Activated effector memory CD4-positive, alpha-beta T cell treated with anti-CD3 and anti-CD28 coated beads, Interleukin-2, amount 50 U/mL, for 16 hours (primary cell): Measurements from ENCODE around the gene ADAM11.

ENCODE experiments used
- DNase-seq: peaks from one replicate; pipeline ENCODE4 v3.0.0-alpha.2; 2020

Gene ADAM11

DNA sequence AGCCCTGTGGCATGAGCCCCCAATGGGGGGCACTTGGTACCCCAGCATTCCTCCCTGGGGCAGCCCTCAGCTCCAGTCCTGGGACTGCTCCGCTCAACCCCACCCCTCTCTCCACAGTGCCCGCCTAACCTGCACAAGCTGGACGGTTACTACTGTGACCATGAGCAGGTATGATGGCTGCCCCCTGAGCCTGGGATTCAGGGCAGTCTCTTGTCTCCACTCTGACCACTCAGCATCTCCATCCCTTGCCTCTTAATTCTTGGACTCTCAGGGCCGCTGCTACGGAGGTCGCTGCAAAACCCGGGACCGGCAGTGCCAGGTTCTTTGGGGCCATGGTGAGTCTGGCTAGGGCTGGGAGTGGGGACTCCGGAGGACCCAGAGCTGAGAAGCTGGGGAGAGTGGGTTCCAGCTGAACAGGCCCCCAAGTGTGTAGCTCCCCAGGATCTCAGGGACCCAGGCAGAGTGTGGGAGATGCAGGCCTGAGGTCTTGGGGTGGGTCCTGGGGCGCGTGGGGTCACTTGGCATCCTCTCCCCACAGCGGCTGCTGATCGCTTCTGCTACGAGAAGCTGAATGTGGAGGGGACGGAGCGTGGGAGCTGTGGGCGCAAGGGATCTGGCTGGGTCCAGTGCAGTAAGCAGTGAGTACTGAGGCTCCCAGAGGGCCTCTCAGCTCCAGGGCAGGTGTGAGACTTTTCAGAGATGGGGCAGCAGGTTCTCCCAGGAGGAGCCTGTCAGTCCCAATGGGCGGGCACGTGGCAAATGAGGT, 18.0 kb downstream of the ADAM11 start:
- DNase-seq, result no peak

DNA sequence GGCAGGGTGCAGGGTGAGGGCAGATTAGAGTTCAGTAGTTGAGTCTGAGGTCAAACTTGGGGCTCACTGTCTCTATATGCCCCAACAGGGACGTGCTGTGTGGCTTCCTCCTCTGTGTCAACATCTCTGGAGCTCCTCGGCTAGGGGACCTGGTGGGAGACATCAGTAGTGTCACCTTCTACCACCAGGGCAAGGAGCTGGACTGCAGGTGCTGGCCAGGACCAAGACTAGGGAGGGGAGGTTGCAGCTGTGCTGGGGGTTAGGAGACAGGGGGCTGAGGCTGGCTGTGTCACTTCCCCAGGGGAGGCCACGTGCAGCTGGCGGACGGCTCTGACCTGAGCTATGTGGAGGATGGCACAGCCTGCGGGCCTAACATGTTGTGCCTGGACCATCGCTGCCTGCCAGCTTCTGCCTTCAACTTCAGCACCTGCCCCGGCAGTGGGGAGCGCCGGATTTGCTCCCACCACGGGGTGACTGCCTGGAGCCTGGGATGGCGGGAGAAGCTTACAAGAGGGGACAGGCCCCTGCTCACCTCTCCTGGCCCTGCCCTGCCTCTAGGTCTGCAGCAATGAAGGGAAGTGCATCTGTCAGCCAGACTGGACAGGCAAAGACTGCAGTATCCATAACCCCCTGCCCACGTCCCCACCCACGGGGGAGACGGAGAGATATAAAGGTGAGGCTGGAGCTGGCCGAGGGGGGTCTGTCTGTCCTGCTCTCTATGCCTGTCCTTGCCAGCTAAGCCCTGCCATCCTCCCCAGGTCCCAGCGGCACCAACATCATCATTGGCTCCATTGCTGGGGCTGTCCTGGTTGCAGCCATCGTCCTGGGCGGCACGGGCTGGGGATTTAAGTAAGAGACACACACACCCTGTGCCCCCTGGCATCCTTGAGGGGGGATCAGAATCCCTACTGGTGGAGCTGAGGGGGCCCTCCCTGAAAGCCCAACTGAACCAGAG, 18.9 kb downstream of the ADAM11 start:
- DNase-seq, result no peak

DNA sequence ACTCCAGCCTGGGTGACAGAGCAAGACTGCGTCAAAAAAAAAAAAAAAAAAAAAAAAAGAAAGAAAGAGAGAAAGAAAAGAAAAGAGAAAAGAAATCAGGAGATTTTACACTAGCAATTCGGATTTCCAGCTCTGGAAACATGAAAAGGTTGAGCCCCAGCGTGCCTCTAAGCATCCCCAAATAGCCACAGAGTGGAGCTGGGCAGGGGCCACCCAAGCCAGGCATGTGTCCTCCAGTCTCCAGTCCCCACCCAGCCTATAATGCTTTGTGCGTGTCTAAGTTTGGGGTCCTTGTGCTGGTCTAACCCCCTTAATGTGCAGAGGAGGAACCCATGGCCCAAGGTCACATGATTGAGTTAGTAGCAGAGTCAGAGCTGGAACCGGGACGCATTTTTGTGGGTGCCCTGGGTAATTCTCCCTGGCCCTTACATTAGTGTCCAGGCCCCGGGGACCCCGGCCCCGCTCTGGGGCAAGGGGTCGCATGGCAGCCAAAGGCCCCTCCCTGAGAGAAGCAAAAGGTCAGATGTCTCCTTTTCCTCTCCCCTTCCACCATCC, 19.9 kb downstream of the ADAM11 start:
- no peak for DNase-seq

DNA sequence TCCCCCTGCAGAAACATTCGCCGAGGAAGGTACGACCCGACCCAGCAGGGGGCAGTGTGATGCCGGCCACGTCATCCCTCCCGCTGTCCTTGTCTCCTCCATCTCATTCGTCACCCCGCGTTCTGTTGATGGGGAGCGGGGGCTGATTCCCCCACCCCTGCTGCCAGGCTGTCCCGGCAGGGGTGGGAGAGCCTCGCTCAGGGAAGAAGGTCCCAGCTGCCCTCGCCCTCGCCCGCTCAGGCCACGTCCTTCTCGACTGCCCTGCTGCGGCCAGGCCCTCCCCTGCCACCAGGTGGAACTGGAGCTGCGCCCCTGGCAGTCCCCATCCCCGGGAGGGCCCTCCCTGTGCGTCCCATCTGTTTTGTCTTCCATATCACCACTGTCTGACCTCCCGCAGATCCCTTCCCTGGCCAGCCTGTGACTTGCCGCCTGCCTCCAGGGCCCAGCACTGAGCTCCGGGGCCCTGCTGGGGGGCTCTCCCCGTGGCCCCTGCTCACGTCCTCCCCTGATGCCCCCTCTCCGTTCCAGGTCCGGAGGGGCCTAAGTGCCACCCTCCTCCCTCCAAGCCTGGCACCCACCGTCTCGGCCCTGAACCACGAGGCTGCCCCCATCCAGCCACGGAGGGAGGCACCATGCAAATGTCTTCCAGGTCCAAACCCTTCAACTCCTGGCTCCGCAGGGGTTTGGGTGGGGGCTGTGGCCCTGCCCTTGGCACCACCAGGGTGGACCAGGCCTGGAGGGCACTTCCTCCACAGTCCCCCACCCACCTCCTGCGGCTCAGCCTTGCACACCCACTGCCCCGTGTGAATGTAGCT, 20.6 kb downstream of the ADAM11 start:
- DNase-seq, result peak; percentile 94

DNA sequence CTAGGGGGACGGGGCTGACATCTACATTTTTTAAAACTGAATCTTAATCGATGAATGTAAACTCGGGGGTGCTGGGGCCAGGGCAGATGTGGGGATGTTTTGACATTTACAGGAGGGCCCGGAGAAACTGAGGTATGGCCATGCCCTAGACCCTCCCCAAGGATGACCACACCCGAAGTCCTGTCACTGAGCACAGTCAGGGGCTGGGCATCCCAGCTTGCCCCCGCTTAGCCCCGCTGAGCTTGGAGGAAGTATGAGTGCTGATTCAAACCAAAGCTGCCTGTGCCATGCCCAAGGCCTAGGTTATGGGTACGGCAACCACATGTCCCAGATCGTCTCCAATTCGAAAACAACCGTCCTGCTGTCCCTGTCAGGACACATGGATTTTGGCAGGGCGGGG, 21.4 kb downstream of the ADAM11 start:
- peak; percentile 60 for DNase-seq

DNA sequence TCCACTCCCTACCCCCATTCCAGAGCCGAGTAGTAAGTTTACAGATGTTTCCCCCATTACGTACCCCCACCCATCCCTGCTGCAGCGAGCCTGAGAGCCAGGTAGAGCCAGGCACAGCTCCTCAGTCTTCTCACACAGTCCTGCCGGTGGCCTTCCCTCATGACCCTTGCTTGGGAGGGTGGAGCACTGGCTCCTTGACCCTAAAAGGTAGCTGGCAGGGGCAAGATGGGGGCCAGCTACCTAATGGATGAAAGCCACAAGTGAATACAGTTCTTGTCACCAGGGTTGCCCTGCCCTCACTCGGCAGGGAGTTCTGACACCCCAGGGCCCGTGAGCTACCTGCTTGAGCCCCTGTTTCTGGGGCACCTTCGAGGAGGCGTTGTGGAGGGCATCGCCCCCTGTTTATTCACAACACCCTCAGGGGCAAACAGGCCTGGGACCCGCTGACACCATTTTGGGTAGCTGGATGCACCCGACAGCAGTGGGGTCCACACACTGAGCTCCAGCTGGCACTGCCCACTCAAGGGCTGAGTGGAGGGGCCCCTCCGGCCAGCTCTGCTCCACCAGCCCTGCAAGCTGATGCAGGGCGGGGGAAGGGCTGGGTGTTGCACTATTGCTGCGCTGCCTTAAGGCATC, 22.2 kb downstream of the ADAM11 start:
- peak; percentile 59 for DNase-seq

DNA sequence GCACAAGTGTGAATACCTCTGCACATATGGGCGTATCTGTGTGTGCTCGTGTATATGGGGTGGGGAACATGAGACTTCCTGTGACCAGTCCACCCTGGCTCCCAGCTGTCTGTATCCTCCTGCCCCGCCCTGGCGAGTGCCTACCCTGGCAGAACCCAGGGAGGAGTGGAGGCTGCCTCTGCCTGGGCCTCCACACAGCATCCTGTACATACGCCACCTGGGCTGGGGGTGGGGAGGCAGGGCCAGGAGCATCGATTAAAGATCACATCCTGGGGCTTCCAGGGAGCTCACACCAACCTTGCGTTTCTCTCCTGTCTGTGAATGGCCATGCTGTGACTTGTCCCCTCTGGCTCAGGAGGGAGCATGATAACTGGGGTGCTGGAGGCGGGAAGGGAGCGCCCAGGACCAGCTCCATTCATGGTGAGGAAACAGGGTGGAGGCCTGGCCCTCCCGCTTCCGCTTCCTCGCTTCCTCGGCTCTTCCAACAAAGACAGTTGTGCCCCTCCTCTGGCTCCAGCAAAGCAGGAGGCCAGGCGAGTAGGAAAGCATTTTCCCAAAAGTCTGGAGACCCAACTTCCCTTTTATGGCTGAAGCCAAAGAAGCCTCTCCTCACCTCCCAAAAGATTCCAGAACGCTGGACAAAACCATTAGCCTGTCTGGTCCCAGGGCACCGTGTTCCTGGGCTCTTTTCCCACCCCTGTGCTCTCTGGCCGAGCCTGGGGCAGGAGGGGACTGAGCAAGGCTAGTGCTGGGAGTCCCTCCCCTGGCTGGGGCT, 22.9 kb downstream of the ADAM11 start:
- peak; percentile 45 for DNase-seq

DNA sequence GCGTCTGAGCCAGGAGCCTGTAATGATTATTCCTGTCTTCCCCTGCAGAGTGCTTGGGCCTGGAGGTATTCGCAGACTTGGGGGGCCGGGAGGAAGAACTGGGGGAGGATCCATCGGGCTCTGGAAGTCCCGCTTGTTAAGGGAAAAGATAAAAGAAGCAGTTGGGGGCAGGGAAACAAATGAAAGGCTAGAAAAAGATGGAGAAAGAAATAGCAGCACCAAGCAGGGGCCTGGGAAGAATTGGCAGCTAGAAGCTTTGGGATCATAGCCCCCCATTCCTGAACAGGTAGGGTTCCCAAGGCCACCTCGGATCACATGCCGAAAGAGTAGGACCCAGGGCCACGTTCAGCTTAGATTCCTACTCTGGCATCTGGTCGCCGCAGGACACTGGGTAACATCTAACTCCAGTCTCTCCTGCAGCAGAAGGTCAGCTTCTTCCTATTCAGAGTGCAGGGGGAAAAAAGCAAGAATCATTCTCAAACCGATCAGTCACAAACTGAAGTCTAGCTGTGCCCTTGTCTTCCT, 23.6 kb downstream of the ADAM11 start:
- DNase-seq, result peak; percentile 39

DNA sequence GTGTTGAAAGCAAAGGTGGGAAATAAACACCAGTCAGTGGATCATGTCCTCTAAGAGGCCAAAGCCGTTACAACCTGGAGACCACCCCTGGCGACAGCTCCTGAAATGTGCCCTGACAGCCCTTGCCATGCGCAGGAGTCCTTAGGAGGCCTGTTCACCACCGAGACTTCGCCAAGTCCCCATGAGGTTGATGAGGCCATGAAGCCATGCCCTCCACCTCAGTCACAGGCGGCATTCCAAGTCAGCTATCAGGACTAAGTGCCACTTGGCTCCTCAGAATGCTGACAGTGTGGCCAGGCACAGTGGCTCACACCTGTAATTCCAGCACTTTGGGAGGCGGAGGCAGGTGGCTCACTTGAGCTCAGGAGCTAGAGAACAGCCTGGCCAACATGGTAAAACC, 27.1 kb downstream of the ADAM11 start:
- peak; percentile 50 for DNase-seq

DNA sequence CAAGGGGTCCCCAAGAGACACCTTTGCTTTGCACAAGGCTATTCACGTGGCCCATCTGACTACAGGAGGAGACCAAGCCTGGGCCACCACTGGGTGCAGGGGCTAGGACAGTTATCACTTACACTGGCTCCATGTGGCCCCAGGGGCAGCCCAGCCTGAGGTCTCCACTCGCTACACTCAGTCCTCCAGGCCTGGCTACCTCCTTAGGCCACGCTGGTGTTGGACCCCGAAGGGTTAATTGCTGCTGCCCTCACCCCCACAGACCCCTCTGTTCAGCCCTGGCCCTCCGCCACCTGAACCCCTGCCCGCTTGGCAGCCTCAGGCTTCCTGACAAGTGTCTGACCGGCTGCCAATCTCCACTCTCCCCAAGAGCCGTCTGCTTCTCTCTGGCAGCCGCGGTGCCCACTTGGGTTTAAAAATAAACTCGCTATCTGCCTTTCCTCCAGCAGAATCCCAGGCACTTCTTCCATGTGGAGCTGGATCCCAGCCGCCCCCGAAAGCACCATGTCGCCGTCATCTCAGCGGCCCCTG, 27.8 kb downstream of the ADAM11 start:
- peak; percentile 49 for DNase-seq

DNA sequence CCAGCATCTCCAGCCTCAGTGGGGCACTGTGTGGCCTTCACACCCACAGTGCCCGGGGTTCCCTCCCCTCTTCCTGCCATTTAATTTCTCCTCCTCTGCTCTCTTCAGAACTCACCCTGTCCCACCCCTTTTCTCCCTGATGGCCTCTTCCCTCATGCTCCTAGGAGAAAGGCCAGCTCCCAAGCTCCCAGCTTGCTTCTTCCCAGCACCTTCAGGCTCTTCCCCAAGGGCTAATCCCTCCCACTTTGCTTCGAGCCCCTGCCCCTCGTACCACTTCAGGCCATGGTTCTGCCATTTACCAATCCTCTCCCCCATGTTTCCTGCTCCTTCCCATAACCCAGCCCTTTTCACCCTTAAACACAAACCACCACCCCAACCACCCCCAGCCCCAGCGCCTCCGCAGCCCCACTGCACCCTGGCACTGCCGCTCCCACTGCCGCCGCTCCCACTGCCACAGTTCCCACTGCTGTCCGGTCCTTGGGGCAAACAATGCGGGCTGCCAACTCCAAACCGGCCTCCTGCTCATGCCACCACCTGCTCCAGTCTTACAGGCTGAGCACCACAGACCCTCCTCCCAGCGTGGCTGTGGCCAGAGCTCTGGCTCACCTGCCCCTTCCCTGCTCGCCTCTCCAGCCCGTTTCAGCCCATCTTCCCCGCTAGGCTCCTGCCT, 28.6 kb downstream of the ADAM11 start:
- no peak for DNase-seq

DNA sequence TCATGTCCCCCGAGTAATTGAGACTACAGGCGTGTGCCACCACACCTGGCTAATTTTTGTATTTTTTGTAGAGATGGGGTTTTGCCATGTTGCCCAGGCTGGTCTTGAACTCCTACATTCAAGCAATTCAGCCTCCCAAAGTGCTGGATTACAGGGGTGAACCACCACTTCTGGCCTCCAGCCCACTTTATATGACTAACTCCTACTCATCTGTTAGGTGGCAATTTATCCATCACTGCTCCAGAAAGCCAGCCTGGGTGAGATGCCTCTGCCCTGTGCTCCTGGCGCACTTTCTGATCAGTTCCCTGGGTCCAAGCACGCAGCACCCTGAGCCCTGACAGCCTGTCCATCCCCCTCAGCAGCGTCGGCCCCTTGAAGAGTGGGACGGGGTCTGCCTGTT, 29.4 kb downstream of the ADAM11 start:
- DNase-seq, result no peak

DNA sequence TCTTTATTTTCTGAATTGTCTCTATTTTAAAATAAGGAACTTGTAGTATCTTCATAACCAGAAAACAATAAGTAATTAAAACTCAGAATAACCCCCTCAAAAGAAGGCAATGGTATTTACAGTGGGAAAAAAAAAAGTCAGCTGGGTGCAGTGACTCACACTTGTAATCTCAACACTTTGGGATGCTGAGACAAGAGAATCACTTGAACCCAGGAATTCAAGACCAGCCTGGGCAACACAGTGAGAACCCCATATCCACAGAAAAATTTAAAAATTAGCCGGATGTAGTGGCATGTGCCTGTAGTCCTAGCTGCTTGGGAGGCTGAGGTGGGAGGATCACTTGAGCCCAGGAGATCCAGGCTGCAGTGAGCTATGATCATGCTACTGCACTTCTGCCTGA, 33.5 kb downstream of the ADAM11 start:
- DNase-seq, result no peak

DNA sequence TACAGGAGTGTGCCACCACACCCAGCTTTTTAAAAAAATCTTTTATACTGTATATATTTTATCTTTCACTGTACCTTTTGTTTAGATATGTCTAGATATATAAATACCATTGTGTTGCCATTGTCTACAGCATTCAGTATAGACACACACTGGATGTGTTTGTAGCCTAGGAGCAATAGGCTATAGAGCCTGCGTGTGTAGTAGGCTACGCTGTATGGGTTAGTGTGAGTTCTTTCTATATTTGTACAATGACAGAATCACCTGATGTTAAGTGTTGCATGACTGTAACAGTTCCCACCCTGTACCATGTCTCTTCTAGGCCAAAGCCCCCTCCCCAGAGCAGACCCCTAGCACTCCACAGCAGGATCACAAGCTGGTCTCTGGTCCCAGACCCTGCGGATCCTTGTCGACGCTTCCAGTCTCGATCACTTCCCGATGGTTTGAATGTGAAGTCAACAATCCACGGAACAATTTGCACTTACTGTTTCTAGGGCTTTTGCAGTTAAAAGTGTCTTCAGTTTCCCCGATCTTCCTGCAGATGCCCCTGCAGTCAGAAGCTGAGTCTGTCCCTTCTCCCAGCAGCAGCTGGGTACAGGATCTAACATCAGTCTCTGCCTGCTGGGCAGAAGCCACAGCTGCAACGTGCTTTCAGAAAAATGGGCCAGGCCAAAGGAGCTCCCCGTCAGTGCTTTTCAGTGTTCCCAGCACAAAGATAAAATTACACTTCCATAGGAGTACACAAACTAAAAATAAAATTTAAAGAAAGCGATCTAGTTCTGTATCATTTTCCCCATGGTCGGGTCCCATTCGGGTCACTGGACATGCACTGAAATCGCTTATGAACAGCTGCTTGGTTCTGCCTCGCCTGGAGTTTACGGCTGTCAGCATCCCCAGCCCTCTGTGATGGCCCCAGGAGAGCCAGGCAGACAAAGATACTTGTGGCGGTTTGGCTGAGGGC, 35.4 kb downstream of the ADAM11 start:
- no peak for DNase-seq

DNA sequence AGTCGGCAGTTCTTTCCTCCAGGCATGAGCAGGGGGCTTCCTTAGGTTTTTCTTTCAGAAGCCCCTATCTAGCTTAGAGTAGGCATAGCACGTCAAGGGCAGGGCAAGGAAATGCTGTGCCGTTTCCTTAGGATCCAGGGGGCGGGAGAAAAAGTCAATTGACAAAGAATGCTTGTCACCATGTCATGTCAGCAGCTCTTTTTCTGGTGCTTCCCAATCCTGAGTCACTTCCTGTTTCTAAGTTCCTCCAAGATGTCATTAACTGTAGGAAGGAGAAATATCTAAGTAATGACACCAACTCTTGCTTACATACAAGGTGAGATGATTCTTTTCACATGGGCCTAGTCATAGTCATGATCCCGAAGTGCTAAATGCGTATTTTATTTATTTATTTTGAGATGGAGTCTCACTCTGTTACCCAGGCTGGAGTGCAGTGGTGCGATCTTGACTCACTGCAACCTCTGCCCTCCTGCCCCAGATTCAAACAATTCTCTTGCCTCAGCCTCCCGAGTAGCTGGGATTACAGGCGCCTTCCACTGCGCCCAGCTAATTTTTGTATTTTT, 36.1 kb downstream of the ADAM11 start:
- no peak for DNase-seq

DNA sequence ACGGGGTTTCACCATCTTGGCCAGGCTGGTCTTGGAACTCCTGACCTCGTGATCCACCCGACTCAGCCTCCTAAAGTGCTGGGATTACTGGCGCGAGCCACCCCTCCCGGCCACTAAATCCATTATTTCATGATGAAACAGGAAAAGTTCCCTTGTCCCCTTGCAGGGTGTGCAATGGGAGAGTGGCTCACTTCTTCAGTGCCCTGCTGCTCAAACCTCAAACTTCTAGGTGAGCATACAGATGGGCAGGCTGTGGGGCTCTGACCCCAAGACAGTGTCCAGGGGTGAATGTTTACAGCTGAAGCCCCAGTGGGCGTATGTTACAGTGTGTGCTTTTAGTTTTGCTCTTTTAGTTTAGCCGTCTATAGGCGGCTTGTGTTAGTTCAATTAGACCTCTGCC, 36.6 kb downstream of the ADAM11 start:
- DNase-seq, result no peak

DNA sequence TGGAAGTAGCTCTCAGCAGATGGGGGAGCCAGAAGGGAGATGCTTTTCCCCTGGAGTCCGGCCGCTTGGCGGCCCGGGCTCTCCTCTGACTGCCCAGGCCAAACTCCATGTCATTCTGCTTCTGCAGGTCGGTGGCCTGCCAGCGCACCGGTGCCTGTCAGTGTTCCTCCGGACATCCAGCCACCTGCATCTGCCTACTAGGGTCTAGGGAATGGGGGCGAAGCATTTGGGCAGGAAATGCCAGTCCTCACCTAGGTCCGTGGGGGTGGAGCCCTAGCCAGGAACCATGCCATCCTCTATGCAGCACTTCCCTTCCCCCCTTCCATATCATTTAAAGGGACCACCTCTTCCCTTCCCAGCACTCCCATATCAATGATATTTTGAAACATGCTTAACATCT, 37.1 kb downstream of the ADAM11 start:
- DNase-seq, result no peak

DNA sequence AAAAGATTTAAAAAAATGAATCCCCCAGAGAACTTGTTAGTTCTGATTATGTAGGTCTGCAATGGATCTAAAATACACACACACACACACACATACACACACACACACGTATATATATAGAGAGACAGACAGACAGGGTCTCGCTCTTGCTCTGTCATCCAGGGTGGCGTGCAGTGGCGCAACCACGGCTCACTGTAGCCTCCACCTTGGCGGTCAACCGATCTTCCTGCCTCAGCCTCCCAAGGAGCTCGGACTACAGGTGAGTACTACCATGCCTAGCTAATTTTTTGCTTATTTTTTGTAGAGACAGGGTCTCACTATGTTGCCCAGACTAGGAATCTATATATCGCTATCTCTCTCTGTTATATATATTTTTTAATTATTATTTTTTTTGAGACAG, 37.9 kb downstream of the ADAM11 start:
- no peak for DNase-seq

DNA sequence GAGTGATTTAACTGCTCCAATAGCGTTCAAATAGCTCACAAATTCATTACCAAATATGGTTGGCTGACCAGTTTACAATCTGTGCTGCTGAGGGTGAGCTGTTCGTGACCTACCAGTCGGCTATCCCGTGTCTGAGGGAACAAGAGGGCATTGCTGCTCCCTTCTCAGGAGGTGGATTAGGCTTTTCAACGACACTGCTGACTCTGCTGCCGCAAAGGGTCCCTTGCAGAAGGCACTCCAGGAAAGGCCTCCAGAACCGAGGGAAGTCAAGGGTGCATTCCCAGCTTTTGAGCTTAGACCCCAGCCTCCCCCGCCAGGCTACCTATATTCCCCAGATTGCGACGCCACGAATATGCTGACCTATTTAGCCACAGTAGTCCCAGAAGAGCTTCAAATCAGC, 39.0 kb downstream of the ADAM11 start:
- no peak for DNase-seq
